K562 (cell line): ENCODE measurements around the gene EEPD1.

ENCODE experiments used
- KLF6 ChIP-seq: fragments of 250-450 bp; sonication (Bioruptor Pico); IDR thresholded peaks from 2 replicates; pipeline ENCODE4 v1.4.0; 2020; ENCODE audit warnings: mild to moderate bottlenecking, moderate library complexity, borderline replicate concordance
- REST ChIP-seq, 2 experiments: fragments of 450-650 bp; formaldehyde crosslinking in 1 of 2; IDR thresholded peaks; 2 replicates each; pipeline versions ENCODE4 v1.4.0 to v1.6.1; 2014 to 2020; ENCODE audit warnings: mild to moderate bottlenecking in 2 of 2, borderline replicate concordance in 1 of 2, low read depth in 1 of 2
- SMAD2 ChIP-seq: fragments of 150-350 bp; IDR thresholded peaks from 2 replicates; pipeline ENCODE4 v1.6.1; 2014; ENCODE audit warnings: low read depth, mild to moderate bottlenecking, low read length

GRCh38 chr7:36253699-36254098, 100.6 kb downstream of the EEPD1 start:
- TF ChIP-seq REST (IDR thresholded peaks at IDR 0.05; ENCODE audit: borderline replicate concordance) (no peak), REST (CRISPR knock-in tag; IDR thresholded peaks at IDR 0.05; ENCODE audit: low read depth) (no peak), KLF6 (CRISPR knock-in tag) (no peak), SMAD2 (no peak)
